K562 (cell line): Measurements from ENCODE around the gene CDC6. TPM values are rescaled to one million over a fixed set of nuclear protein-coding genes. Genes with fewer than 3 reads are reported as not detected.

ENCODE experiments used
- ASH1L ChIP-seq: fragments of 450-650 bp; IDR thresholded peaks from 2 replicates; pipeline ENCODE4 v1.6.1; 2018; ENCODE audit warnings: borderline replicate concordance, mild to moderate bottlenecking, low read depth; ENCODE audit not compliant: partially characterized antibody
- BMI1 ChIP-seq: fragments of 150-350 bp; IDR thresholded peaks from 2 replicates; pipeline ENCODE4 v1.6.1; 2014; ENCODE audit warnings: low read length
- CREM ChIP-seq: IDR thresholded peaks from 2 replicates; pipeline ENCODE4 v1.6.1; 2014; ENCODE audit warnings: antibody characterized with exemption, low read depth
- DPF2 ChIP-seq: fragments of 450-650 bp; IDR thresholded peaks from 2 replicates; pipeline ENCODE4 v1.6.1; 2016
- ESRRB ChIP-seq: fragments of 250-450 bp; sonication (Bioruptor Pico); IDR thresholded peaks from 2 replicates; pipeline ENCODE4 v1.5.0; 2020; ENCODE audit warnings: mild to moderate bottlenecking, moderate library complexity, borderline replicate concordance
- KHSRP ChIP-seq: fragments of 450-650 bp; IDR thresholded peaks from 2 replicates; pipeline ENCODE4 v1.6.1; 2017
- MED1 ChIP-seq: sonication (generic); formaldehyde crosslinking; IDR thresholded peaks from 2 replicates; pipeline ENCODE4 v1.8.1; 2023; ENCODE audit warnings: missing genetic modification reagents, borderline replicate concordance
- SMARCA5 ChIP-seq: fragments of 450-650 bp; IDR thresholded peaks from 2 replicates; pipeline ENCODE4 v1.6.1; 2016
- SMARCE1 ChIP-seq: fragments of 450-650 bp; IDR thresholded peaks from 2 replicates; pipeline ENCODE4 v1.7.1; 2016; ENCODE audit warnings: mild to moderate bottlenecking
- ZBTB5 ChIP-seq: fragments of 450-650 bp; IDR thresholded peaks from 2 replicates; pipeline ENCODE4 v1.6.1; 2017; ENCODE audit warnings: antibody characterized with exemption
- ZNF561 ChIP-seq: fragments of 450-650 bp; formaldehyde crosslinking; conservative IDR thresholded peaks from 2 replicates; pipeline ENCODE4 v1.4.0; 2020; ENCODE audit warnings: mild to moderate bottlenecking, moderate library complexity
- polyA plus RNA-seq, 8 experiments: library from polyadenylated mRNA; depleted of rRNA in 4 of 8; stranded (reverse) in 5 of 8; unstranded in 3 of 8; fragments of >200 nt; fragmentation: Nextera tagmentation in 2 of 8; fragmentation: Illumina TruSeq in 1 of 8; extraction: Ambion mirVana in 2 of 8; extraction: Trizol in 1 of 8; gene quantifications; 2 replicates each; pipeline versions ENCODE4 v1.2.1 to v1.2.3, GENCODE V29; 2011 to 2014; ENCODE audit warnings: inconsistent platforms in 1 of 8, missing spikeins in 1 of 8
- total RNA-seq, 7 experiments: library from RNA; depleted of rRNA in 6 of 7; stranded (reverse); fragments of >200 nt in 6 of 7; fragmentation: Illumina TruSeq in 2 of 7; extraction: Trizol in 2 of 7; gene quantifications; 2 replicates each; pipeline versions ENCODE4 v1.2.1 to v1.2.3, GENCODE V29; 2011 to 2021; ENCODE audit warnings: low replicate concordance in 1 of 7
- TF ChIP-seq, protein P1 (sequence below): fragments of 450-650 bp; IDR thresholded peaks from 2 replicates; pipeline ENCODE4 v1.6.1; 2016; ENCODE audit warnings: mild to moderate bottlenecking, moderate library complexity
- TF ChIP-seq, protein P2 (sequence below): fragments of 450-650 bp; IDR thresholded peaks from 2 replicates; pipeline ENCODE4 v1.6.1; 2016; ENCODE audit warnings: missing biosample characterization, missing genetic modification characterization

Gene CDC6
- total and polyA plus RNA-seq, 9 of the 15 experiments (the other 6 are each of a cell fraction or from before 2014, with no cell fraction given) = 29.6 to 141 (median 106) TPM

DNA sequence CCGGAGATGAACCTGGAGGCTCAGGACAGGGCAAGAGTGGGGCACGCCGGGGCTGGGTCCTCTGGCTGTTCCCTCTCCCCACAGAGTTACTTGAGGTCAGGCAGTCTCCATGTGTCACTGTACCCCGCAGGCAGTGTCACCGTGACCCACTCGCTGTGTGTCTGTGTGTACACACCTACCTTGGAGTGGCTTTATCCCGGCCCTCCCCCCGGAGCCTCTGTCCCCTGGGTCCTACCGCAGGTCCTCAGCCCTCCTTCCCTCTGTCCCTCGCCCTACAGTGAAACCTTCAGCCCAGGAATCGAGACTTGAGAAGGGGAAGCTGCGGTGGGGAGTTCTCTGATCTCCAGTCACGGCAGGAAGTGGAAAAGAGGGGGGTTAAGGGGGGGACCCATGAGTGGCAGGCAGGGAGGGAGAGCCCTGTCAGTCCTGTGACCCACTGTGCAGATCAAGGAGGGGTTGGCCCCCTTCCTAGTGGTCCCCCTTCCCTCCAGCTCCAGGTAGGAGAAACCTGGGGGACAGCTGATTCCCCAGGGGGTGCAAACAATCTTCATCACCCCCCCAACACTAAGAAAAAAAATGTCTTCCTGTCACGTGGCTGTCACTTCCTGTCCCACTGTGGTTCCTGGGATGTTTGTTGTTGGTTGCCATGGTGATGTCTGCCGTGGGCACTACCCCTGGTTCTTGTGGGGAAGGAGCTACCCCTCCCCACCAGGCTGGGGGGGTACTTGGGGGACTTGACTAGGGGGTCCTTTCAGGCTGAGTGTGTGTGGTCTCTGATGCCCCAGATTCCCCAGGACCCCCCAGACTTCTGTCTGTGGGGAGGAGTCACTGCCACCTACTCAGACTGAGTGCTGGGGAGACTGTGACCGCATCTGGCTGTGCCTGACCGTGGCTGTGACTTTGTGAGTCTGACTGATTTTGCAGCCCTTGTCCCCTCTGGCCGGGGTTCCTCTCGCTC lies 35.0 kb downstream of the CDC6 start (continued):
- TF ChIP-seq MED1 (CRISPR knock-in tag) (no peak), DPF2 (peak; percentile 62; the same call in 1 of the 2 replicates), SMARCA5 (no peak), ZNF561 (CRISPR knock-in tag) (no peak), ZBTB5 (no peak), ASH1L (no peak), ESRRB (no peak), BMI1 (peak; percentile 85), CREM (peak; percentile 46; the same call in 1 of the 2 replicates), SMARCE1 (peak; percentile 85), KHSRP (no peak)
- TF ChIP-seq, protein P1, sequence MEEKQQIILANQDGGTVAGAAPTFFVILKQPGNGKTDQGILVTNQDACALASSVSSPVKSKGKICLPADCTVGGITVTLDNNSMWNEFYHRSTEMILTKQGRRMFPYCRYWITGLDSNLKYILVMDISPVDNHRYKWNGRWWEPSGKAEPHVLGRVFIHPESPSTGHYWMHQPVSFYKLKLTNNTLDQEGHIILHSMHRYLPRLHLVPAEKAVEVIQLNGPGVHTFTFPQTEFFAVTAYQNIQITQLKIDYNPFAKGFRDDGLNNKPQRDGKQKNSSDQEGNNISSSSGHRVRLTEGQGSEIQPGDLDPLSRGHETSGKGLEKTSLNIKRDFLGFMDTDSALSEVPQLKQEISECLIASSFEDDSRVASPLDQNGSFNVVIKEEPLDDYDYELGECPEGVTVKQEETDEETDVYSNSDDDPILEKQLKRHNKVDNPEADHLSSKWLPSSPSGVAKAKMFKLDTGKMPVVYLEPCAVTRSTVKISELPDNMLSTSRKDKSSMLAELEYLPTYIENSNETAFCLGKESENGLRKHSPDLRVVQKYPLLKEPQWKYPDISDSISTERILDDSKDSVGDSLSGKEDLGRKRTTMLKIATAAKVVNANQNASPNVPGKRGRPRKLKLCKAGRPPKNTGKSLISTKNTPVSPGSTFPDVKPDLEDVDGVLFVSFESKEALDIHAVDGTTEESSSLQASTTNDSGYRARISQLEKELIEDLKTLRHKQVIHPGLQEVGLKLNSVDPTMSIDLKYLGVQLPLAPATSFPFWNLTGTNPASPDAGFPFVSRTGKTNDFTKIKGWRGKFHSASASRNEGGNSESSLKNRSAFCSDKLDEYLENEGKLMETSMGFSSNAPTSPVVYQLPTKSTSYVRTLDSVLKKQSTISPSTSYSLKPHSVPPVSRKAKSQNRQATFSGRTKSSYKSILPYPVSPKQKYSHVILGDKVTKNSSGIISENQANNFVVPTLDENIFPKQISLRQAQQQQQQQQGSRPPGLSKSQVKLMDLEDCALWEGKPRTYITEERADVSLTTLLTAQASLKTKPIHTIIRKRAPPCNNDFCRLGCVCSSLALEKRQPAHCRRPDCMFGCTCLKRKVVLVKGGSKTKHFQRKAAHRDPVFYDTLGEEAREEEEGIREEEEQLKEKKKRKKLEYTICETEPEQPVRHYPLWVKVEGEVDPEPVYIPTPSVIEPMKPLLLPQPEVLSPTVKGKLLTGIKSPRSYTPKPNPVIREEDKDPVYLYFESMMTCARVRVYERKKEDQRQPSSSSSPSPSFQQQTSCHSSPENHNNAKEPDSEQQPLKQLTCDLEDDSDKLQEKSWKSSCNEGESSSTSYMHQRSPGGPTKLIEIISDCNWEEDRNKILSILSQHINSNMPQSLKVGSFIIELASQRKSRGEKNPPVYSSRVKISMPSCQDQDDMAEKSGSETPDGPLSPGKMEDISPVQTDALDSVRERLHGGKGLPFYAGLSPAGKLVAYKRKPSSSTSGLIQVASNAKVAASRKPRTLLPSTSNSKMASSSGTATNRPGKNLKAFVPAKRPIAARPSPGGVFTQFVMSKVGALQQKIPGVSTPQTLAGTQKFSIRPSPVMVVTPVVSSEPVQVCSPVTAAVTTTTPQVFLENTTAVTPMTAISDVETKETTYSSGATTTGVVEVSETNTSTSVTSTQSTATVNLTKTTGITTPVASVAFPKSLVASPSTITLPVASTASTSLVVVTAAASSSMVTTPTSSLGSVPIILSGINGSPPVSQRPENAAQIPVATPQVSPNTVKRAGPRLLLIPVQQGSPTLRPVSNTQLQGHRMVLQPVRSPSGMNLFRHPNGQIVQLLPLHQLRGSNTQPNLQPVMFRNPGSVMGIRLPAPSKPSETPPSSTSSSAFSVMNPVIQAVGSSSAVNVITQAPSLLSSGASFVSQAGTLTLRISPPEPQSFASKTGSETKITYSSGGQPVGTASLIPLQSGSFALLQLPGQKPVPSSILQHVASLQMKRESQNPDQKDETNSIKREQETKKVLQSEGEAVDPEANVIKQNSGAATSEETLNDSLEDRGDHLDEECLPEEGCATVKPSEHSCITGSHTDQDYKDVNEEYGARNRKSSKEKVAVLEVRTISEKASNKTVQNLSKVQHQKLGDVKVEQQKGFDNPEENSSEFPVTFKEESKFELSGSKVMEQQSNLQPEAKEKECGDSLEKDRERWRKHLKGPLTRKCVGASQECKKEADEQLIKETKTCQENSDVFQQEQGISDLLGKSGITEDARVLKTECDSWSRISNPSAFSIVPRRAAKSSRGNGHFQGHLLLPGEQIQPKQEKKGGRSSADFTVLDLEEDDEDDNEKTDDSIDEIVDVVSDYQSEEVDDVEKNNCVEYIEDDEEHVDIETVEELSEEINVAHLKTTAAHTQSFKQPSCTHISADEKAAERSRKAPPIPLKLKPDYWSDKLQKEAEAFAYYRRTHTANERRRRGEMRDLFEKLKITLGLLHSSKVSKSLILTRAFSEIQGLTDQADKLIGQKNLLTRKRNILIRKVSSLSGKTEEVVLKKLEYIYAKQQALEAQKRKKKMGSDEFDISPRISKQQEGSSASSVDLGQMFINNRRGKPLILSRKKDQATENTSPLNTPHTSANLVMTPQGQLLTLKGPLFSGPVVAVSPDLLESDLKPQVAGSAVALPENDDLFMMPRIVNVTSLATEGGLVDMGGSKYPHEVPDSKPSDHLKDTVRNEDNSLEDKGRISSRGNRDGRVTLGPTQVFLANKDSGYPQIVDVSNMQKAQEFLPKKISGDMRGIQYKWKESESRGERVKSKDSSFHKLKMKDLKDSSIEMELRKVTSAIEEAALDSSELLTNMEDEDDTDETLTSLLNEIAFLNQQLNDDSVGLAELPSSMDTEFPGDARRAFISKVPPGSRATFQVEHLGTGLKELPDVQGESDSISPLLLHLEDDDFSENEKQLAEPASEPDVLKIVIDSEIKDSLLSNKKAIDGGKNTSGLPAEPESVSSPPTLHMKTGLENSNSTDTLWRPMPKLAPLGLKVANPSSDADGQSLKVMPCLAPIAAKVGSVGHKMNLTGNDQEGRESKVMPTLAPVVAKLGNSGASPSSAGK = no peak
- TF ChIP-seq, protein P2, sequence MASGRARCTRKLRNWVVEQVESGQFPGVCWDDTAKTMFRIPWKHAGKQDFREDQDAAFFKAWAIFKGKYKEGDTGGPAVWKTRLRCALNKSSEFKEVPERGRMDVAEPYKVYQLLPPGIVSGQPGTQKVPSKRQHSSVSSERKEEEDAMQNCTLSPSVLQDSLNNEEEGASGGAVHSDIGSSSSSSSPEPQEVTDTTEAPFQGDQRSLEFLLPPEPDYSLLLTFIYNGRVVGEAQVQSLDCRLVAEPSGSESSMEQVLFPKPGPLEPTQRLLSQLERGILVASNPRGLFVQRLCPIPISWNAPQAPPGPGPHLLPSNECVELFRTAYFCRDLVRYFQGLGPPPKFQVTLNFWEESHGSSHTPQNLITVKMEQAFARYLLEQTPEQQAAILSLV (tag) = no peak
